CD4-positive, alpha-beta T cell treated with Interleukin-15 for 1 hour (primary cell): ENCODE measurements around the gene VEGFC.

Experiments
- DNase-seq: peaks from one replicate; pipeline ENCODE4 v3.0.0-alpha.2; 2020

Gene VEGFC

GRCh38 chr4:176760471-176760870, 32.3 kb downstream of the VEGFC start:
- DNase-seq, result no peak

DNA sequence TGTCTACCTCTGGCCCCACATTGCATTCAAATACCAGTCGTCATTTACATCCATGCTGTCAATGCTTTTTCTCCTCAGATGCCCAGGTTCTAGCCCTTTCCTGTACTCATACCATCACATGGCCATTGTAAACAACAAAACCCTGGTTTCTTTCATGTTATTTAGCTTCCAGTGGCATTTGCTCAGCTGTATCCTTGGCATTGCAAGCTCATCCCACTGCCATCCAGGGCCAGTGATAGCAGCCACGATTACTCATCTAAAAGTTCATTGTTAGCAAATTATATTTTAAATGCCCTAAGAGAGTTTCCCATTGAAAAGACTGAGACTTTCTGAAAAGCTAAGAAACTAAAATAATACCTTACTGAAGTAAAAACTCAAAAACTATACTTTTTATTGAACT, 34.0 kb downstream of the VEGFC start:
- DNase-seq, result no peak

DNA sequence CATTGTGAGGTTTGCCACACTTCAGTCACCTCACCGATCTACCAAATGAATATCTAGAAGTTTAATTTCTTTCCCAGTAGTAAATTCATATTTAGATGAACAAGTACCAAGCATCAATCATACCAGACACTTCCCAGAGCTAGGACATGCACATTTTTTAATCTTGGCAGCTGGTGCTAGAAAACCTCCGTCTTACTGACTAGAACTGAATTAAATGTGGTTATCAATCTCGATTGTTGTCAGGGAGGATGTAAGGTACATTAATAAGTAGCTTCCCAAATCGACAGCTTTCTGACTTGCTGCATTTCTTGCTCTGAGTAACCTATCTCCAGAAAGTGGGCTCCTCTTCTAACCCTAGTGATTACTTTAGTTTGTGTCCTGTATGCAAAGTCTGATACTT, 34.4 kb downstream of the VEGFC start:
- no peak for DNase-seq

- DNase-seq, result no peak
Observed at GRCh38 chr4:176755613-176756012, 37.1 kb downstream of the VEGFC start.

GRCh38 chr4:176755001-176755400, 37.7 kb downstream of the VEGFC start:
- DNase-seq, result no peak

- DNase-seq, result no peak
Observed at GRCh38 chr4:176753049-176753448, 39.7 kb downstream of the VEGFC start.

GRCh38 chr4:176752191-176752749, 40.5 kb downstream of the VEGFC start:
- no peak for DNase-seq

DNA sequence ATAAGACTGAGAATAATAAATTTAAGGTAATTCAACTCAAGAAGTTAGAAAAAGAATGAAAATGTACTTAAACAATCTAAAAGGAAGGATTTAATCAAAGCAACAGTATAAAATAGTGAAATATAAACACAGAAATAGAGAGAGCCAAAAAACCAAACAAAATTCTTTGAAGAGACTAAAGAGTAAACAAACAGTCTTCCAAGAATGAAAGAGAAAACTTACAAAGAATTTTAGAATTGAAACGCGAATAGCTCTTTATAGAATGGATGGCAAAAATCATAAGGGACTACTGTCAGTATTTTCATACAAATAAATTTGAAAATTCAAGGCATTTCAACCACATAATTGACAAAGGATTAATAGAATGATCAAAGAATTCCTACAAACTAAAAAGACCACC, 41.7 kb downstream of the VEGFC start:
- no peak for DNase-seq

DNA sequence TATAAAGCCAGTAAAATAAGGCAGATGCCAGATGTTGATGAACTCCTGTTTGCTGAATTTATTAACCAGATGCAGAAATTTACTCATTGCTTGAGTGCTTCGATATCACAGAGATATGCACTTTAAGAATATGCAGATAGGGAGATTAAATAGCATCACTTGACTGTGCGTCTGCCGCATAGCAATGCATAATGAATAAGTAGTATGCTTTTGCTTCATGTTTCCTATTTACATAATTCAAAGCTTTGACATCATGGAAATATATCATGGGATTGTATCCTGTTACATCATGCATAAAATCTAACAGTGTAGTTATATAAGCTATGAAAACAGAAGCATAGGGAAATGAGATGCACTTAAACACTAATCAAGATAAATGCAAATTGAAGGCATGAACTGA, 45.9 kb downstream of the VEGFC start:
- DNase-seq, result no peak

DNA sequence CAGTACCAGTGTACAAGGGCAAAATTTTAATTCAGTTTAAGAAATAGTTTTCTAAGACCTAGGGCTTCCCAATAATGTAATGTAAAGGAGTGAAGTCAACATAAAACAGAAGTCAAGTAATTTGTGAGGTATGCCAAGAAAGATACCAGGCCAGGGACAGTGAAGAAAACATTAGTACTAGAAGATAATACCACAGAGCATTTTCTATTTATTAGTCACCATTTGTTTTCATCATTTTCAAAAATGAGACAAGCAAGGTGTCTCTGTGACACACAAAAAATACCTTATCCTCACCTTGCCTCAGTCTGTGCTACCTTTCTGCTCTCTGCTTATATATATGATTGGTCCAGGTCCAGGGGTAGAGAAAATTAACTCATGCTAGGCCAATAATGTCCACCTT, 46.8 kb downstream of the VEGFC start:
- no peak for DNase-seq

DNA sequence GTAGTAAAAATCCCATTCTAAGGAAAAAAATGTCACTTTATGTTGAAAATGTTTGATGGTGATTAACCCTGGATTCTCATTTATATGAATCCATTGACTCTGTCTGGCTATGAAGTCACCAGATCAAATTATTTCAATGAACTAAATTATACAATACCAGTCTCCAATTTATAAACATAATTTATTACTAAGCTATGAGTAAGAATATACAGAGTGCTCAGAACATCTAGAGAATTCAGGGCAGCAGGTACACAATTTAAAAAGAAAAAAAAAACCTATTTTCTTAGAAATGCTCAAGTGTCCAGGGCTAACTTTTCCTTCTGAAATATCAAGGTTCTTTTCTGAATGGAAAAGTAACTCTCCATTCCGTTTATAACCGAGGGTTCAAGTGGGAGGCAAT, 48.6 kb downstream of the VEGFC start:
- no peak for DNase-seq

DNA sequence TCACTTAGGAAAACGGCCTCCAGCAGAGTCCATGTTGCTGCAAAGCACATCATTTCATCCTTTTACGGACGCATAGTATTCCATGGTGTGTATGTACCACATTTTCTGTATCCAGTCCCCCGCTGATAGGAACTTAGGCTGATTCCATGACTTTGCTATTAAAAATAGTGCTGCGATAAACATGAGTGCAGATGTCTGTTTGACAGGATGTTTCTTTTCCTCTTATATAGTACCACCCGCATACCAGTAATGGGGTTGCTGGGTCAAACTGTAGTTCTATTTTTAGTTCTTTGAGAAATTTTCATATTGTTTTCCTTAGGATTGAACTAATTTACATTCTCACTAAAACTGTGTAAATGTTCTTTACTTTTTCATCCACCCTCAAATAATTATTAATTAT, 50.5 kb downstream of the VEGFC start:
- no peak for DNase-seq

GRCh38 chr4:176741253-176741652, 51.5 kb downstream of the VEGFC start:
- DNase-seq, result no peak

DNA sequence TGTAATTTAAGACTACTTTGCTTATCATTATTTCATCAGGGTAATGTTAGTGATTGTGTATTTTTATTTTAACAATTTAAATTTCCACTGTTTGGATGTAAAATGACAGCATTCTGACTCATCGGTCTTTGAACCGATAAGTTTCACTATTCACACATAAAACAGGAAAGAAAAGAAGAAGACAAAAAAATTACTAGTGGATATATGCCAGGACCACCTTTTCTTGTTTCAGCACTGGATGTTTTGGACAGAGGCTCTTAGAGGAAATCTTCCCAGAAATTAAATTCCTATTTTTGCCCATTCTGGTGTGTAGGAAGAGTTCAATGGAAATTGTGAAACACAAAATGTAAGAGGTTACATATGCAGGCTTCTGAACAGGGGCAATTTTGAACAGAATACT, 57.4 kb downstream of the VEGFC start:
- no peak for DNase-seq

DNA sequence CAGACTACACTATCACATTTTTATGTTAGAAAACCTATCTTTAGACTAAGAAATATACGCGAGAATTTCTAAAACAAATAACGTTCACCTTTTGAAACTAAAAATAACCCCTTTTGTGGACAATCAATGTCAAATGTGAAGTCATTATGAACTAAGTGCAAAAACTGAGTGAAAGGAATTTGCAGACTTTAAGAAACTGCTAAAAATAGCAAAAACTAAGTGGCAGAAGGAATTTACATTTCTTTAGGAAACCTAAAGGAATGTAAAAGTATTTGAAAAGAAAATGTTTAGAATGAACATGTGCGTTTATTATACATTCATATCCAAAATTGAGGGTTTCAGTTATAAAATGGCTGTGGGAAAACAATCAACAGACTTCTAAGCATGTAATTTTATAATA, 58.3 kb downstream of the VEGFC start:
- DNase-seq, result no peak

GRCh38 chr4:176729489-176729888, 63.2 kb downstream of the VEGFC start:
- no peak for DNase-seq

- no peak for DNase-seq
Observed at GRCh38 chr4:176726803-176727202, 65.9 kb downstream of the VEGFC start.

GRCh38 chr4:176721459-176721858, 71.3 kb downstream of the VEGFC start:
- no peak for DNase-seq

- no peak for DNase-seq
Observed at GRCh38 chr4:176718881-176719280, 73.8 kb downstream of the VEGFC start.

GRCh38 chr4:176717237-176717636, 75.5 kb downstream of the VEGFC start:
- DNase-seq, result no peak

DNA sequence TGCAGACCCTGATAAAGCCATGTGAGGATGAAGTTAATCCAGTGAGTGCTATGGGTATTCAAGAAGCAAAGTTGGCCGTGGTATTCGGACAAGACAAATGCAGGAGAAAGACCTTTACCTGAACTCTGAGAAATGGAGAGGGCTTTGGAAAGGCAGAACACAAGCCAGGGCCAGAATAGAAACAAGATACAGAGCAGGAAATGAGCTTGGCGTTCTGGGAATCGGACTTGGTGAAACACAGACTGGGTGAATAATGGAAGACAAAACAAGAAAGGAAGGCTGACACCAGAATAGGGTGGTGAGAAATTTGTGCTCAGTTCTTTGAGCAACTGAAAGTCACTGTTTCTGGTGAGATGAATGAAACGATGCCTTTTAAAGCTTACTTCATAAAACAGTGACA, 83.3 kb downstream of the VEGFC start:
- DNase-seq, result no peak

GRCh38 chr4:176708771-176709311, 83.9 kb downstream of the VEGFC start:
- no peak for DNase-seq

DNA sequence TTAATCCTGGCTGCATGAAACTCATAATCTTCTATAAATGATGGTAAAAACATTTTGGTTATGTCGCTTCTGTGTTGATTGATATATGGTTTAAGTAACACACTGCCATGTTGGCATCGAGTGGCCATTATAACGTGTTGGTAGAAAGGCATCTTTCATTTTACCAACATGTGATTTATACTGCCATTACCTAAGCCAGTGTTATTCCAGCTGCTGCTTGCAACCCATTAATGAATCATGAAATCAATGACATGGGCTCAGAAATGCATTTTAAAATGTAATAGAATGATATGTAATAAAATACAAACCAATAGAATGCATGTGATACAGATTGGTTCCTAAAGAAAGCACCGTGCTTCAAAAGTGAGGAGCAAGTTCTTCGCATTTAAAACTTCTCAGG, 102.0 kb downstream of the VEGFC start:
- DNase-seq, result no peak

DNA sequence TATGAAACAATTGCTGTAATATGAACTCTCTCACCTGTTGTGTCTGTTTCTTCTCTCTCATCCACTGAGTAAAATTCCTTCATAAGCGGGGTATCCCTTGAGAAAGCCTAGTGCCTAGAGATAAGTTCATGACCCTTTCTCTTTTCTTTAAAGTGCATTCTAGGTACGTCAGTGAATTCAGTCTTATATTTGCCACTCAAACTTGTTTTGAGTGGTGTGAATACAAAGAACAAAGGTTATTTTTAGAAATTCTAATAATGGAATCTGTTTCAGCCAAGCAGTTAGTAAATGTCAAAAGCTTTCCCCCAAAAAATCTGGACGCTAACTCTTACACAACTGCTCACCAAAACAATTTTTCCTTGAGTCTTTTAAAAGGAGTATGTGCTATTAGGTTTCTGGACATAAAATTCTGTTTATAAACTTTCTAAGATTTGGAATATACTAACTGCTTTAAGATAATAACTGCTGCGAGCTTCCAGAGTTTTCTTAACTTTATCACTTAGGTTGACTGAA, 112.0 kb downstream of the VEGFC start:
- DNase-seq, result no peak

- no peak for DNase-seq
Observed at GRCh38 chr4:176676901-176677300, 115.8 kb downstream of the VEGFC start.
